Measurements from ENCODE around the gene TXNDC11.

The TXNDC11 gene

GRCh38 chr16:11650641-11651591 is 91.7 kb downstream of the TXNDC11 start:
- DNase-seq: no peak

GRCh38 chr16:11649276-11649675 is 93.4 kb downstream of the TXNDC11 start:
- no peak for DNase-seq

GRCh38 chr16:11642765-11643116 is 99.9 kb downstream of the TXNDC11 start:
- DNase-seq: no peak

DNA sequence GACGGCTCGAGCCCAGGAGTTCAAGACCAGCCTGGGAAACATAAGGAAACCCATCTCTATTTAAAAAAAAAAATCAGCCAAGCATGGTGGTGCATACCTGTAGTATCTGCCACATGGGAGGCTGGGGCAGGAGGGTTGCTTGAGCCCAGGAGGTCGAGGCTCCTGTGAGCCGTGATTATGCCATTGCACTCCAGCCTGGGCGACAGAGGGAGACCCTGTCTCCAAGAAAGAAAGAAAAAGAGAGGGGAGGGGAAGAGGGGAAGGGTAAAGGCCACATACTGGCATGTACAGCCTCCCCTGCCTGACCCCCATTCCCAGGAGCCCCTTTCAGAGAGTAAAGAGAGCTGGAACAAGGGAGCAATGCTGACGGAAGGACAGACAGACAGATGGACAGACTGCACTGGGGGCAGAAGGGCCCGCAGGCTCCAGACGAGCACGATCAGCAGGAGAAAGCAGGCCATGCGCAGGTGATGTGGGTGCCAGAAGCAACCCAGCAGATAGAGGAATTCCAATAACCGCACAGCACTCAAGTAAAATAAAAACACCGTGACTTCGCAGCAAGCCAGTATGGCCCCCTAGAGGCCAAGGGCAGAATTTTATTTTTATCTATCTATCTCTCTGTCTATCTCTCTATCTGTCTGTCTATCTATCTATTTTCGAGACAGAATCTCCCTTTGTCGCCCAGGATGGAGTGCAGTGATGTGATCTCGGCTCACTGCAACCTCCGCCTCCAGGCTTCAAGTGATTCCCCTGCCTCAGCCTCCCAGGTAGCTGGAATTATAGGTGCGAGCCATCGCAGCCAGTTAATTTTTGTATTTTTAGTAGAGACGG is 101.5 kb downstream of the TXNDC11 start:
- no peak for DNase-seq

- DNase-seq: no peak
Observed at GRCh38 chr16:11639925-11640899, 102.4 kb downstream of the TXNDC11 start.

- DNase-seq: no peak
Observed at GRCh38 chr16:11639008-11639562, 103.6 kb downstream of the TXNDC11 start.

- DNase-seq: no peak
Observed at GRCh38 chr16:11638140-11638539, 104.5 kb downstream of the TXNDC11 start.

- DNase-seq: no peak
Observed at GRCh38 chr16:11637320-11637719, 105.3 kb downstream of the TXNDC11 start.

DNA sequence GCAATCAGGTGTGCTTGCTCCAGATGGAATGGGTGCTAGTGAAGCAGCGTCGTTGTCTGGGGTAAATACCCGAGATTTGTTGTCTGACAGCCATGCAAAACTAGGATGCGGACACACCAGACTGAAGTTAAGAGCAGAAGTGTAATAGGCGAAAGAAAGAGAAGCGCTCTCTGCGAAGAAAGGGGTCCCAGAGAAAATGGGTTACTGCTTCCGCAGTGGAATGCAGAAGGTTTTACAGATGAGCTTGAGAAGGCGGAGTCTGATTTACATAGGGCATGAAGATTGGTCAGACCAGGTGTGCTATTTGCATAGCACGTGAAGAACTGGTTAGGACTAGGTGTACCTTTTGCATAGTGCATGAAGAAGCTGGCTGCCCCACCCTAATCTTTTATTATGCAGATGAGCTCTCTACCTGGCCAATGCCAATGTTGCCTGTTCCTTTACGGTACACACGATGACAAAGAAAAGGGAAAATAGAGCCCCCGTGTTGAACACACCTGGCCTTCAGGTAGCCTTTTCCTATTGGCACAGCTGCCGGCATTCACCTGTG is 106.4 kb downstream of the TXNDC11 start:
- no peak for DNase-seq

DNA sequence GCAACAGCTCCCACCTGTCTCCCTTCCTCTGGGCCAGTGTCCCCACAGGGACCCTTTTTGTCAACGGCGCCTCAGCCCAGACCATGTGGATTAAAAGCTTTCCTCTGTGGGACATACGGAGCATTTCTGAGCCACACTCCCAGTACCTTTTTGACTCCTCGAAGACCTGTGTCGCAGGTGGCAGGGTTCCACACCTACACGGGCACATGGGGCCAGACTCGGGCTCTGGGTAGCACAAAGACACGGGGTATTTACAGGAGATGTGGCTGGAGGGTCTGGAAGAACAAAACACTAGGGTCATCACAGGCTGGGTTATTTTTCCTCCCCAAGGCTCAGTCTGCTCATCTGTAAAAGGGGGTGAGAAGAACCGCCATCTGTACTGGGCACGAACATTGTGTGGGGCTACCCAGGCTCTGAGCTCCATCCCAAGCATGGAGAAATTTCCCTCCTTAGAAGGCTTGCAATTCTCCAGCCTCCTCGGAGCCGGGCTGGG is 106.9 kb downstream of the TXNDC11 start:
- DNase-seq: no peak

- no peak for DNase-seq
Observed at GRCh38 chr16:11635113-11635652, 107.5 kb downstream of the TXNDC11 start.

- DNase-seq: no peak
Observed at GRCh38 chr16:11634312-11634711, 108.3 kb downstream of the TXNDC11 start.

DNA sequence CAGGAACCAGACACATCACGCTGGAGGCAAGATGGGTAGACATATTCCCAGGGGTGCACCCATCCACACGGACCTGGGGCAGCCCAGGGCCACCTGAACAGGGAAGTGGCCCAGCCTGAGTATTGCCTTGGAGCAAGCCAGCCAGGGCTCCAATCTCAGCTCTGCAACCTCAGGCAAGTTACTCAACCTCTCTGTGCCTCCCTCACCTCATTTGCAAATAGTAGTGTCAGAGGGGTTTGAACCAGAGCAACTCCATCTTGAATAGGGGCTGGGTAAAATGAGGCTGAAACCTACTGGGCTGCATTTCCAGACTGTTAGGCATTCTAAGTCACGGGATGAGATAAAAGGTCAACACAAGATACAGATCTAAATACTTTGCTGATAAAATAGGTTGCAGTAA is 109.5 kb downstream of the TXNDC11 start:
- DNase-seq: no peak

DNA sequence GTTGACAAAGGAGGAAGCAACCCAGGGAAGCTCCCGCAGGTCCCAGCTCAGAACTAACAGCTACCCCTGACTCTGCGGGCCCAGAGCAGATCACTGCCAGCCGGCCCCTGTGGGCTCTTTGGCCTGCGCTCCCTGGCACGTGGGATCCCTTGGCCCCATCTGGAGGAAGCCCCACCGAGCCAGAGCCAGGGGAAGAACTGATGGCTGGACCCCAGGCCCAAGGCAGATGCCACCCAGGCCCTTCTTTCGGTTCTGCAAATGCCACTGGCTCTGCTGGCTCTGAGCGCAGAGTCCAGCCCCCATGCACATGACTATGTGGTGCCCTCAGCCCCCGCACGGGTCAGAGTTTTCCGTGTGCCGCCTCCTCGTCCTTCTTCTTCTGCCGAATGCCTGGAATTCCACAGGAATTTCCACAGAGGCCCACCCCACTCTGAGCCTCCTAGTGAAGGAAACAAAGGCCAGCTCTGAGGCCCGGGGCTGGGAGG is 110.2 kb downstream of the TXNDC11 start:
- no peak for DNase-seq

DNA sequence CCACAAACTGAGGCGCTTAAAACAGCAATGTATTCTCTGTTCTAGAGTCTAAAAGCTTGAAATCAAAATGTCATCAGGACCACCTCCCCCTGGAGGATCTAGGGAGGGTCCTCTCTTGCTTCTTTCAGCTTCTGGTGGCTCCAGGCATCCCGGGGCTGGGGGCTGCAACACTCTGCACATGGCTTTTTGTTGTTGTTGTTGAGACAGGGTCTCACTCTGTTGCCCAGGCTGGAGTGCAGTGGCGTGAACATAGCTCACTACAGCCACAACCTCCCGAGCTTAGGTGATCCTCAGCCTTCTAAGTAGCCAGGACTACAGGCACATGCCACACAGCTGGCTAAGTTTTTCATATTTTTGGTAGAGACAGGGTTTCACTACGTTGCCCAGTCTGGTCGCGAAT is 111.4 kb downstream of the TXNDC11 start:
- no peak for DNase-seq

- DNase-seq: no peak
Observed at GRCh38 chr16:11630768-11631056, 111.9 kb downstream of the TXNDC11 start.

DNA sequence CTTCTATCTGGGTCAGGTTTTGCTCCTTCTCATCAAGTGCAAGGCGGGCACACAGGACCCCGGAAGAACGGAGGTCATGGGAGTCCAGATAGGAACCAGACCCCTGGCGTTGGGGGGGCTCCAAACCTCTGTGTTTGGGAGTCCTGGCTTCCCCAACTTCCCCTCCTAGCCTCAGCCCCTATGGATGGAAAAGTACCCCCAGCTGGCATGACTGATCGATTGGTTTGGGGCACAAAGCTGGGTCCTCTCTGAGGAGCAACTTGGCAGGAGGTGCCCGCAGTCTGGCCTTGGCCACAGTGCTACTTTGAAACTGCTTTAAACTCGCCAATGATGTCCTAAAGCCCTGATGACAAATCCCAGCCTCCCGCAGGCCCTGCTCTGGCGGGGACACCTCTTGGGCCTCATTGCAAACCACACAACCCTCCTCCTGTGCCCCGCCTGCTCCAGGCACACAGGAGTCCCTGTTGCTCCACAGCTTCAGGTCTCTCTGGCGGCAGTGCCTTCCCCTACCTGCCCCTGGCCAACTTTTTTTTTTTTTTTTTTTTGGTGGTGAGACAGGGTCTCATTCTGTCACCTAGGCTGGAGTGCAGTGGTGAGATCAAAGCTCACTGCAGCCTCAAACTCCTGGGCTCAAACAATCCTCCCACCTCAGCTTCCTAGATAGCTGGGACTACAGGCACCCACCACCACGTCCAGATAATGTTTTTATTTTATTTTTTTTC is 112.5 kb downstream of the TXNDC11 start:
- DNase-seq: no peak
